ENCODE data around the gene ADGRL3.
"Not testable (repeated sequence)": the region's sequence is repeated elsewhere in the genome, so short reads cannot be mapped to it uniquely, and the experiment has no call there.

Gene ADGRL3

DNA sequence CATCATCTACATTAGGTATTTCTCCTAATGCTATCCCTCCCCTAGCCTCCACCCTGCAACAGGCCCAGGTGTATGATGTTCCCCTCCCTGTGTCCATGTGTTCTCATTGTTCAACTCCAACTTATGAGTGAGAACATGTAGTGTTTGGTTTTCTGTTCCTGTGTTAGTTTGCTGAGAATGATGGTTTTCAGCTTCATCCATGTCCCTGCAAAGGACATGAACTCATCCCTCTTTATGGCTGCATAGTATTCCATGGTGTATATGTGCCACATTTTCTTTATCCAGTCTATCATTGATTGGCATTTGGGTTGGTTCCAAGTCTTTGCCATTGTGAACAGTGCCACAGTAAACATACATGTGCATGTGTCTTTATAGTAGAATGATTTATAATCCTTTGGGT lies 7.0 kb downstream of the ADGRL3 start:
- DNase-seq, result not testable (repeated sequence)

DNA sequence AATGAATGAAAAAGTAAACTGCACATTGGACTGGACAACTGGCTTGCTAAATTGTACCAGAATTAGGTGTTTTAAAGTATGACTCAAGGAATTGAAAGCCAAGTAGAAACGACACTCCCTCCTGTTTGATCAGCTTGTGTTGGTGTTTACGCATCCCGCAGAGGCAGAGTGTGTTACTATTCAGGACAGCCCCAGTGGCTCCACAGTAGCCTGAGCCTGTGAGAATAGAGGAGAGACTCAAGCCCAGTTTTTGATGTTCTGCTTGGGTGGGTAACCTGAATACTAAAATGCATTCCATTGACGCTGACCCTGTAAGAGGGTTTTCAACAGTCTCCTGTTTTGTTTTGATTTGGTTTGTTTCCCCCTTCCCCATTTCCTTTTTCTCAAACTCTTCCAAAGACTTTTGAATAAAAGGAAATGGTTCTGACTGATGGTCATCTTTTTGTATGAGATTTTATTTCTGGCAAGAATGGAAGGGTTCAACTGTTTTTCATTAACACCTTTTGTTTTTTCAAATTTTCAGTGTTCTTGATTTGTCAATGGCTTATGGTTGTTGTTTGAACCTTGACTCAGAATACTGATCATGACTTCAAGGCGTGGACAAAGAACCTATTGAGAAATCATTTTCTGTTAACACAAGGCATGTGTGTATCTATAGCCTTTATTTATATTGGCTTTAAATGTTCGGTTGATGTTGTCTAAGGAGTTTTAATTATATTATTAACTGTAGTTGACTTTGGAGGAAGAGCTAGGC lies 10.2 kb downstream of the ADGRL3 start:
- DNase-seq, result no peak

GRCh38 chr4:61211781-61212180 lies 11.7 kb downstream of the ADGRL3 start:
- no peak for DNase-seq

- DNase-seq, result no peak
These were observed 12.7 kb downstream of the ADGRL3 start for GRCh38 chr4:61212788-61213187.

DNA sequence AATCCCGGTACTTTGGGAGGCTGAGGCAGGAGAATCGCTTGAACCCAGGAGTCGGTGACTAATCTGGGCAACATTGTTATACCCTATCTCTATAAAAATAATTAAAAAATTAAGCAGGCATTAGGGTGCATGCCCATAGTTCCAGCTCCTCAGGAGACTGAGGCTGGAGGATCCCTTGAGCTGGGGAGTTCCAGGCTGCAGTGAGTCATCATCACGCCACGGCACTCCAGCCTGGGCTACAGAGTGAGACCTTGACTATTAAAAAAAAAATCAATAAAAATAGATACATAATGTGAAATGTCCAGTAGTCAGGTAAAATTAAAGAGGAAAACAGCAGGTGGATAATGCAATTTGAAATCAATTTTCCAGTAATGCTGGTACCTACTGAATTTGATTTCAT lies 14.6 kb downstream of the ADGRL3 start:
- no peak for DNase-seq

GRCh38 chr4:61217222-61217621 lies 17.1 kb downstream of the ADGRL3 start:
- DNase-seq, result no peak

DNA sequence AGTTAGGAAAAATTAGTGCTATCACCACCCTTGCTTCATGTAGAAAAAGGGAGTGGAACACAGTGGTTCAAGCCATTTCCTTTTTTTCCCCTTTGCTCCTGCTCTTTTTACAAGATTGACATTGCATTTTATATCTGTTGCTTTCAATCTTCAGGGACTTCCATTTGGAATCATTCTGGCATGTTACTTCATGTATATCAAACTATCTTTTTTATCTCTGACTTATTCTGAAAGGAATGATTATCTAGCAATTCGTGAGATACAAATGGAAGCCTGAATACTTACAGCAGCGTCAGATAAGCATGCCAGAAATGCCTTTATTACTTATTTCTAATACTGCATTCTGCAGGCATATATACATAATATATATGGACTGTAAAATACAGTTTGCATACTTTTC lies 20.4 kb downstream of the ADGRL3 start:
- DNase-seq, result no peak

DNA sequence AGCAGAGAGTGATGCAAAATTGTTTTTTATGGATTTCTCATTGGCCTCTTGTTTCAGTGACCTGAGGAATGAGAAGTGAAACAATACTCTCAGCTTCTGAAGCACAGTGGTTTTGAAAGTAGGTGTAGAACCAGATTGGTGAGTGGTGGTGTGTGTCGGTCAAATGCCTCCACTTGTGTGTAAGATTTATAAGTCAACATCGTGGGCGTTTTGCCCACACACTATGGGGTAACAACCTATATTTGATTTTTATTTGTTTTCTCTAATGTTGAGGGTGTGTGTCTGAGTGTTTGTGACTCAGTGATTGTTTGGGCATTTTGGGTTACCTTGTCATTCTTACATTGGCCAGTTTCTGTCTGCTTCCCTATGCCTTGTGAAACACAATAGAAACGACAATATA lies 23.3 kb downstream of the ADGRL3 start:
- DNase-seq, result no peak

GRCh38 chr4:61224573-61224972 lies 24.4 kb downstream of the ADGRL3 start:
- no peak for DNase-seq

DNA sequence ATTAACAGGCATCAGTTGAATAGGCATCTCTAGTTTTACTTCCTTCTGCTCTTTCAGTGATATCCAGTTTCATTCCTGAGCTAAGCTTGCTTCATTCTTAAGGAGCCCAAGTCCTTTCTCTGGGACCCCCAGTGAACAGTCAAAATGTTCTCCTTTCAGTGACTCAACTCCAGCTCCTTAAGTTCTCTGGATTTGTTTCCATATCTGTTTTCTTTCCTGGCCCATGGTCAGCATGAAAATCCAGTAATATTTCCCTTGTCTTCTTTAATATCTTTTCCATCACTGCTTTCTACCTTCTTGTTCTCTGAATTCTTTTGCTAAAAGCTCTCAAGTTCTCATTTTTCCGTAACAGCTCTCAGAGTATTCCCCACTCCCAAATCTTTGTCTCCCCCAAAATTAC lies 25.5 kb downstream of the ADGRL3 start:
- DNase-seq, result no peak

DNA sequence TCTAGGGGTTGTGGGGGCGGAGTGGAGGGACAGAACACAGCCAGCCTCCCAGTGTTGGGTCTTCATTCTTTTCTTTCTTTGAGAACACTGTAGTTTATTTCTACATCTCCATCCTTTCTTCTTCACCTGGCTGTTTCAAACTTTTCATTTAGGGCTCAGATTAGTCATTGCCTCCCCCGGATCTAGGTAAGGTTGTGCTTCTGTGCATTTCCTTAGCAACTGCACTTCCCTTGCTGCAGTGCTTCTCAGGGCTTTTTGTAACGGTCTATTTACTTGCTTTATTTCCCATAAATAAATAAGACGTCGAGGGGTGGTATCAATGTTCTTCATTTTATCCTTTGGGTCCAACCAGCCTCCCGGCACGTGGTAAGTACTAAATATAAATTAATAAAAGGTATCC lies 31.3 kb downstream of the ADGRL3 start:
- no peak for DNase-seq

DNA sequence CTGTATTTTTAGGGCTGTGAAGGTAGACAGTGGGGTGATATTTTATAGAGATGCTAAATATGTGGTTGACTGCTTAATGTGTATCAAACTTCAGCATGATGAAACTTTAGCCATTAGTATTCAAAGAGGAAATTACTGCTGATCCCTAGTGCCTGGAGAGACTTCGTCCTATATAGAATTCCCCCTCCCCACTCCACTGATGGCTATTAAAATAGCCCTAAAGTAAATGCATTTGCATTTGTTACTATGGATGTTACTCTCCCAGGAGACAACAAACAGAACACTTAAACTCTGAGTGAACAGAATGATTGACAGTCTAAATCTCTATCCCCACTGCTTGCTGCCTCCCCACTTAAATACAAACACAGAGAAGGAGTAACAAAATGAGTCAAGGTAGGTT lies 39.1 kb downstream of the ADGRL3 start:
- no peak for DNase-seq

DNA sequence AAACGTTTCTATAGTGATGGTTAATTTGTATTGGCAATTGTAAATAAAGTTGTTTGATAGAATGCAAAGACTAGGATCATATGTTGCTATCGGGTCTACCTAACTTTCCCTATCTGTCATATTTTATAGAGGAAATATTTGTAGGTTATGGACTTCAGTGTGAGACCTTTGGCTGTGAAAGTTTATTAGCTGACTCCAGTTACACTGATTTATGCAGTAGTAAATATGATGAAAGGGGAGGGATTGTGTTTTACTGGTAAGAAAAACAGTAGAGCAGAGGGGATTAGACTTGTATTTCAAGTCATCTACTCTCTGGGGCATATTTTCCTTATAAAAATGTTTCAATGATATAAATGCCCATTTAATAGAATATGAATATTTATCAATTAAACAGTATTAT lies 43.8 kb downstream of the ADGRL3 start:
- DNase-seq, result no peak

DNA sequence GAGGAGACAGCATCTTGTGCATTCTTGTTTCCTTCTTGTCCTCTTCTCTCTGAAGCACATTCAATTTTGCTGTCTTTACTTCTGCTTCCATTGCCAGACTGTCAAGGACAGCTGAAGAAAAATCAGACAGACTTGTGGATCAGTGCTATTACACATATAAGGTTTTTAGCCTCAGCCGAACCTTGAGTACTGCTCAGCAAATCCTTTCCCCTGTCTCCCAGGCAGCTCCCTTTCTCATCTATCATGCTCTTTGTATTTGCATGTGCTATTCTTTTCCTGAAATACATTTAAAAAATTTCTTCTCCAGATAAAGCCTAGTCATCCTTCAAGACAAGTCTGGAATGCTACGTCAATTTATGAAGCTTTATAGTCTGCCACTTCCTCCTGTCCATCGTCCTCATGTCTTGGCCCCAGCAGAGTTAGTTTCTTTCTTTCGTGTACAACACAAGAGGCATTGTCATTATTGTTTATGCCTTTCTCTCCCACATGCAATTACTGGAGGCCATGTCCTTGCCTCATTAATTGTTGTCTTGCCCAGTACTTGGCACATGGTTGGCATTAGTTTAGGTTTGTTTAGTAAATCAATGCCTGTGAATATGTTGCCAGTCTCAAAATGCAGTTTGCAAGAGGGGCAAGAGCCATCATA lies 45.1 kb downstream of the ADGRL3 start:
- no peak for DNase-seq

- DNase-seq, result no peak
These were observed 45.9 kb downstream of the ADGRL3 start for GRCh38 chr4:61246034-61246433.

GRCh38 chr4:61248705-61249104 lies 48.6 kb downstream of the ADGRL3 start:
- DNase-seq, result no peak

GRCh38 chr4:61251129-61251528 lies 51.0 kb downstream of the ADGRL3 start:
- DNase-seq, result no peak

GRCh38 chr4:61254406-61254805 lies 54.3 kb downstream of the ADGRL3 start:
- DNase-seq, result no peak

- DNase-seq, result no peak
These were observed 73.1 kb downstream of the ADGRL3 start for GRCh38 chr4:61273233-61273632.

GRCh38 chr4:61274286-61274685 lies 74.2 kb downstream of the ADGRL3 start:
- no peak for DNase-seq

GRCh38 chr4:61275241-61275640 lies 75.1 kb downstream of the ADGRL3 start:
- no peak for DNase-seq

DNA sequence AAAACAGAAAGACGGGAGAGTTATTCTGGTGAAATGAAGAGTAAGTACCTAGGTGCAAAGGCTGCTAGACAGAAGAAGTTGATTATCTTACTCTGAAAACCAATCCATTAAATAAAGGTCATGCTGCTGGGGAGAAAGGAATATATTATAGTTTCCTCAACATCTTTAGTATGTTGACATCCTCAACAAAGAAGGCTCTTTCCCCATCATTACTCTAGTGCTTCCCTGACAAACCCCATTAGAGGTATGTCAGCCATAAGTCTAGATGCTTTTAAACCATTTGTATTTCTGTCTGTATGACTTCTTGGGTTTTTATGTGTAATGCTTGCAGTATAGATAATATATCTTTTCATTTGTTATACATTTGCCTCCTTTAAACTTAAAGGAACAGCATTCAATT lies 75.9 kb downstream of the ADGRL3 start:
- no peak for DNase-seq

GRCh38 chr4:61277785-61278760 lies 77.9 kb downstream of the ADGRL3 start:
- DNase-seq, result no peak

GRCh38 chr4:61292322-61292721 lies 92.2 kb downstream of the ADGRL3 start:
- no peak for DNase-seq
